GM19351 (cell line): ENCODE results near the gene NR1H4.
"Not testable (repeated sequence)": the region's sequence is repeated elsewhere in the genome, so short reads cannot be mapped to it uniquely, and the experiment has no call there.

Experiments
- ATAC-seq: cut with Tn5 transposase; IDR thresholded peaks from one replicate; pipeline ENCODE4 v1.9.1; 2021; ENCODE audit warnings: mild to moderate bottlenecking, moderate library complexity; ENCODE audit not compliant: unreplicated experiment

NR1H4 gene

DNA sequence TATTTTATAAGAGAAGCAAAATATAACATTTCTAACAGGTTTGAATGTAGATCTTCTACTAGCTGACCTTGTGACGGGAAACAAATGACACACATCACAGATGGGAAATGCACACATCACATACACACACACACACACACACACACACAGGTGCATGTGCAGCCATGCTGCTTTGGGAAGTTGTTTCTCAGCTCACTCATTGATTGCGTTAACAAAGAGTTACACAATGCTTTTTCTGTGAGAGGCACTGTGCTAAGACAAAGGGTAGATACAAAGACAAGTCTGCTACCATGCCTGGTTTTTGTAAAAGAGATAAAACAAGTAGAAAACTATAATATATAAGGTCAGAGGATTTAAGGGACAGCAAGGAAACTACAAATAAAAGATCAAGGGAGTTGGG lies 1.3 kb upstream of the NR1H4 start:
- no peak for ATAC-seq

DNA sequence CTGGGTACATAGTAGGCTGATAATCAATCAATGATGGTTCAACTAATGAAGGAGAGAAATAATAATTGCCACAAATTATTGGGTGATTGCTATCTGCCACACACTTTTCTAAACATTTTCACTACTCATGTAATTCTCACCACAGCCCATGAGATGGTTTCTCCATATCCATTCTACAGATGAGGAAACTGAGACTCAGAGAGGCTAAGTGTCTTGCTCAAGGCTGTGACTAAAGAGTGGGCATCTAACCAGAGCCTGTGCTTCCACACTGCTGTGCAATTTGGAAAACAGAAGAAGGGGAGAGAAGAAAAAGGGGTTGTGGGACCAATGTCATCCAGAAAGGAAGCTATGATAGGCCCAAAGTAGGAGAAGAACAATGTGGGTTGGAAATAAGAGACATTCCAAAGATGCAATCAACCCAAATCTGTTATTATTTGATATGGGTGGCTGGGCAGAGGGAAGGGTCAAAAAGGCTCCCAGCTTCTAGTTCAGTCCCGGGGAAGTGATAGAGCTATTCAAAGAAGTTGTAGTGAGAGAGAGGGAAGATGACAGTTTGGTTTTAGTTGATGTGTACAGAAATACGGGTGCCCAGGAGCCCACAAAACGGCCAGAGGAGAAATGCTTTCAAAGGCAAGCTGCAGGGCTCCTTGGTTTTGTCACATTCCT lies 483 bp upstream of the NR1H4 start:
- ATAC-seq, result no peak

- no peak for ATAC-seq
Observed at GRCh38 chr12:100474617-100475016, 951 bp downstream of the NR1H4 start.

DNA sequence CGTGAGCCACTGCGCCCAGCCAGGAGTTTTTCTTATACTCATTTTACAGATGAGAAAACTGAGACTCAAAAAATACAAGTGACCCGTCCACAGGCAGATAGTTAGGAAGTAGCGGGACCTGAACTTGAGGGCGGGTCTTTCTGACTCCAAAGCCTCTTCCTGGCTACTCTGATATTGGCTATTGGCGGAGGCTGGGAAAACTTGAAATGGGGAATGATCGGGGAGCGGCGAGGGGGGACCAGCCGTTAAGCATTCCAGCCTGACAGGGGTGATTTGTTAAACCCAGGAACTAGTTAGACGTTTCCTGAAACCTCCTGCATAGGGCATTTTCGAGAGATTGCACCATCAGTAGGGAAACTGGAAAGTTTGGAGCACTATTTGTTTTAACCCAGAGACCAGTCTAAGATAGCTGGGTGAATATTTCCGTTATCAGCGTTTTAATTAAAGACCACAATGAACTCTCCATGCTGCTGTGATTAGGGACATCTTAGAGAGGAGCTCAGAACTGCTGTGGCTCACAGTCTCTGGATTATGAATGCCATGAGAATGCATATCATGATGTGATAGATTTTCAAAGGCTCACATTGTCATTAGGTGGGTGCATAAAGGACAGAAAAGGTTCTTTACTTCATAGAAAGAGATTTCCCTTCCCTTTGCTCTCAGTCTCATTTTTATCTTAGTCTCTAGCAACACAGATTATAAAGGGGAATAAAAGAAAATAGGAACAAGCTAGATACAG lies 2.5 kb downstream of the NR1H4 start:
- no peak for ATAC-seq

- ATAC-seq, result no peak
Observed at GRCh38 chr12:100481021-100481420, 7.4 kb downstream of the NR1H4 start.

GRCh38 chr12:100484183-100484886 lies 10.7 kb downstream of the NR1H4 start:
- no peak for ATAC-seq

DNA sequence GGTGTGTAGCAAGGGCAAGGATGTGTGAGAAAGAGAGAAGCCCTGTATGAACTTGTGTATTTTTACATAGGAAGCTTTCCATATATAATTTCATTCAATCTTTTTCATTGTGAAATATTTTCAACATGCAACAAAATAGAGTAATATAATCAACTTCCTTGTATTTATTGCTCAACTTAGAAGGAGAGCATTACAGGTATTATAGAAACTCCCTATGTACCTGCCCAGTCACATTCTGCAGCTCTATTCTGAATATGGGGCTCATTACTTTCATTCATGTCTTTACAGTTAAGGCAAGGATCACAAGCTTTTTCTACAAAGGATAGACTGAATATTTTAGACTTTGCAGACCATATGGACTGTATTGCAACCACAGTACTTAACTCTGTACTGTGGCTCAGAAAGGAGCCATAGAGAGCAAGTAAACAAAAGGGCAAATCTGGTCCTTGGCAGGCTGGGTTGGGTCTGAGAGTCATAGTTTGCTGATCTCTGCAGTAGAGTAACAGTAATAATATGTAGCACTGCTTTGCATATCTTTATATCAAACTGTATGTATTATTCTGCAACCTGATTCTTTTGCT lies 11.3 kb downstream of the NR1H4 start:
- ATAC-seq, result no peak

- ATAC-seq, result no peak
Observed at GRCh38 chr12:100485983-100486382, 12.3 kb downstream of the NR1H4 start.

GRCh38 chr12:100489251-100489820 lies 15.7 kb downstream of the NR1H4 start:
- no peak for ATAC-seq

DNA sequence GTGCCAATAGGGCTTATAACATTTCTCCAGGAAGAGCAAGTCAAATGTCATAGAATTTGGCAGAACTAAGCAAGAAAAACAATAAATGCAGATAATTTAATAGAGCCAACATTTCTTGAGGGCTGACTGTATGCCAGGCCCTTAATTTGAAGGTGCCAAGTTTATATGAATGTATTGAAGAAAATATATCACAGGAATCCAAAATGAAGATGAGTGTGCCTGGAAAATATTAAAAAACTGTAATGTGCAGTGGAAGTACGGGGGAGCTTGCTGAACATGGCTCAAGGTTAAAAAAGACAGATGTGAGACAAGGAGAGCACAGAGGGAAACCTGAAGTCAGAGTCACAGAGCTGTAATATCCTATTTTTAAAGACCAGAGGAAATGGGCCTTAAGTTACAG lies 16.4 kb downstream of the NR1H4 start:
- ATAC-seq, result no peak

GRCh38 chr12:100491104-100491503 lies 17.4 kb downstream of the NR1H4 start:
- no peak for ATAC-seq

- no peak for ATAC-seq
Observed at GRCh38 chr12:100493396-100494012, 19.8 kb downstream of the NR1H4 start.

- ATAC-seq, result no peak
Observed at GRCh38 chr12:100494026-100494425, 20.4 kb downstream of the NR1H4 start.

GRCh38 chr12:100494538-100494937 lies 20.9 kb downstream of the NR1H4 start:
- ATAC-seq, result no peak

DNA sequence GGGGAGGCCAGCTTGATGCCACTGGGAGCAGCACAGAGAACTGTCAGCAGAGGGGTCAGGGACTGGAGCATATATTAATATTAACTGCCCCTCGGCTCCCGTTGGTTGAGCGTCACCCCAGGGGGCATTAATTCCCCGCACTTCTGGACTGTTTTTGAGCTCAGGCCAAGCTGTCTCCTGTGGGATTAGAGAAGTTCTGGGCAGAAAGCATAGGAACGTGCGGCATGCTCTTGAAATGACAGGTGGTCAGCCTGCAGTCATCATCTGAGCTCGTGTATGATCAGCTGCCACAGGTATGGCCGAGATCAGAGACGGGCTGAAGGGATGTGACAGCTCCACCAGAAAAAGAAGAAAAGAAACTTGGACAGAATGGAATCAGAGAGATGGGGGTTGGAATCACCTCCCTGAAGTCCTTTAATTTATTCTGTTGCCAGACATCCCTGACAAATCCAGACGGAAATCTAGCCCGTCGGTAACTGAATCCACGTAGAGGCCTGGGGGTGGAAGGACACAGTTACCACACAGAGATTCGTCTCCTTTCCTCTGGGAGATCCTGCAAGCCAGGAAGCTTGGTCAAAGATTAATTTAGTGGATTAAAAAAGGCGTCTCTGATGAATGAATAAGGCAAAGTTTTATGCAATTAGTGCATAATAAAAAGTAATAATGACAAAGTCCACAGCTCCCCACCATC lies 23.6 kb downstream of the NR1H4 start:
- no peak for ATAC-seq

DNA sequence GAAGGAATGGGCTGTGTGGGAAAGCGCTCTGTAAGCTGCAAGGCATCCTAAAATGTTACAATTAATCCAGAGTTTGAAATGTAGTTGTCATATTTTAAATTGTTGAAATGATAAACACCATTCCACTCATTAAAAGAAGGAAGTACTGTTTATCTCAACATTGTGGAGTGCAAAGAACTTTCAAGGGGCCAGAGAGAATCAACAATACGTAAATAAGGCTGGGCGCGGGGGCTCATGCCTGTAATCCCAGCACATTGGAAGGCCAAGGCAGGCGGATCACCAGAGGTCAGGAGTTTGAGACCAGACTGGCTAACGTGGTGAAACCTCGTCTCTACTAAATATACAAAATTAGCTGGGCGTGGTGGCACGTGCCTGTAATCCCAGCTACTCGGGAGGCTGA lies 24.5 kb downstream of the NR1H4 start:
- ATAC-seq, result no peak

- no peak for ATAC-seq
Observed at GRCh38 chr12:100499416-100499815, 25.8 kb downstream of the NR1H4 start.

DNA sequence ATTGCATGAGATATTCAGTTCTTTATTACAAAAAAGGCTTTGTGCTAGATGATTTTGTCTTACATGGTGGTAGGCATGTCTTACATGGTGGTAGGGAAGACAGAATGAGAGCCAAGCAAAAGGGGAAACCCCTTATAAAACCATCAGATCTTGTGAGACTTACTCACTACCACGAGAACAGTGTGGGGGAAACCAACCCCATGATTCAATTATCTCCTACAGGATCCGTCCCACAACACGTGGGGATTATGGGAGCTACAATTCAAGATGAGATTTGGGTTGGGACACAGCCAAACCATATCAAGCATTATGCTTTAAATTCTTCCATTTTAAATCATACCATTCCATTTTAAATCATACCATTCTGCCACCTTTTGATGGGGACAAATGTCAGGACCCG lies 29.1 kb downstream of the NR1H4 start:
- not testable (repeated sequence) for ATAC-seq

GRCh38 chr12:100503228-100503628 lies 29.6 kb downstream of the NR1H4 start:
- ATAC-seq, result no peak

DNA sequence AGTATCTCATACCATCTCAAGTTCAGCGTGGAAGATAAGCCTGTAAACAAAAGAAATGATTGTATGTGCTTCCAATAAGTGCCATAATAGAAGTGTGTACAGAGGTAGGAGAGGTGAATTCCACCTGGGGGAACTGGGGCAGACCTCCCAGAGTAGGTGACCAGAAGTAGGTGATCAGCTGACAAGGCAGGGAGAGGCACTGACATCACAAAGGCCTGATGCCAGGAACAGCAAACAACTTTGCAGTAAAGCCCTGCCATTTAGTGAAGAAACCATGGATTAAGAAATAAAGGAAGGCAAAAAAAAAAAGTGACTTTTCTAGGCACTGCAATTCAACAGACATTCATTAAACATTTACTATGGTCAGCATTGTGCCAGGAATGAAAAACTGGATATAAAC lies 31.1 kb downstream of the NR1H4 start:
- no peak for ATAC-seq
